ENCODE data around the gene RRP8.

- TF ChIP-seq CTCF (conservative IDR thresholded peaks at IDR 0.05 in 1 of 2, IDR thresholded peaks at IDR 0.05 in 1 of 2; ENCODE audit: low read depth in 1 of 2, low read length in 2 of 2) (no peak), EZH2 (IDR thresholded peaks at IDR 0.05; ENCODE audit: low read length, missing control alignments) (no peak)
These were observed 26.6 kb upstream of the RRP8 start for GRCh38 chr11:6629892-6630631.
